ENCODE data around the gene KCNQ1OT1.

Gene KCNQ1OT1

GRCh38 chr11:2691355-2691761 is 8.4 kb downstream of the KCNQ1OT1 start:
- TF ChIP-seq CTCF (IDR thresholded peaks at IDR 0.05; ENCODE audit: extremely low read depth, insufficient read depth, missing control alignments), result no peak
- in situ Hi-C loops (cut with MboI; ENCODE audit: low pct_unique_long_range_greater_than_20kb, low sequenced_read_pairs, unreplicated experiment), result no loop called here
- DNase-seq (ENCODE audit: low spot score), result no peak

GRCh38 chr11:2690596-2691354 is 9.0 kb downstream of the KCNQ1OT1 start:
- in situ Hi-C loops (cut with MboI; ENCODE audit: low pct_unique_long_range_greater_than_20kb, low sequenced_read_pairs, unreplicated experiment), result no loop called here
- DNase-seq (ENCODE audit: low spot score), result no peak
- no peak for TF ChIP-seq CTCF (IDR thresholded peaks at IDR 0.05; ENCODE audit: extremely low read depth, insufficient read depth, missing control alignments)

- TF ChIP-seq CTCF (IDR thresholded peaks at IDR 0.05; ENCODE audit: extremely low read depth, insufficient read depth, missing control alignments), result no peak
- in situ Hi-C loops (cut with MboI; ENCODE audit: low pct_unique_long_range_greater_than_20kb, low sequenced_read_pairs, unreplicated experiment), result no loop called here
- no peak for DNase-seq (ENCODE audit: low spot score)
These were observed 9.9 kb downstream of the KCNQ1OT1 start for GRCh38 chr11:2689651-2690575.

- no peak for DNase-seq (ENCODE audit: low spot score)
- TF ChIP-seq CTCF (IDR thresholded peaks at IDR 0.05; ENCODE audit: extremely low read depth, insufficient read depth, missing control alignments), result no peak
- in situ Hi-C loops (cut with MboI; ENCODE audit: low pct_unique_long_range_greater_than_20kb, low sequenced_read_pairs, unreplicated experiment), result no loop called here
These were observed 11.2 kb downstream of the KCNQ1OT1 start for GRCh38 chr11:2688381-2689231.

DNA sequence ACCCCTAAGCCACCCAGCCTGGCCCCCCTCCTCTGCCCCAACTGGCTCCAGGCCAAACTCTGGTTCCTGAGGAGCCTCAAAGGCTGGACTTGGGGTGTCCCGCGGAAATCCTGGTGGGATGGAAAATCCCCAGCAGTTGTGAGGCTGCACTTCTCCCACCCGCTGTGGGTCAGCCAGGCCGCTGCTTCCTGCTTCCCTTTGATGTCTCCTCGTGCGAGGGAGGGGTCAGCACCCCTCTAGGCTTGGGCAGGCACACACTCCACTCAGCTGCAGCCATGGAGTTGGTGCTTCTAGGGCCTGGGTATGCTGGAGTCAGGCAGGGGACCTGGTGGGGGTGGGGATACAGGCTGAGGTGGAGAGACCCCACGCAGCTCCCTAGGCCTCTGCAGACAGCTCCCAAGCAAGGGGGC is 12.0 kb downstream of the KCNQ1OT1 start:
- no peak for TF ChIP-seq CTCF (IDR thresholded peaks at IDR 0.05; ENCODE audit: extremely low read depth, insufficient read depth, missing control alignments)
- in situ Hi-C loops (cut with MboI; ENCODE audit: low pct_unique_long_range_greater_than_20kb, low sequenced_read_pairs, unreplicated experiment), result no loop called here
- DNase-seq (ENCODE audit: low spot score), result no peak

DNA sequence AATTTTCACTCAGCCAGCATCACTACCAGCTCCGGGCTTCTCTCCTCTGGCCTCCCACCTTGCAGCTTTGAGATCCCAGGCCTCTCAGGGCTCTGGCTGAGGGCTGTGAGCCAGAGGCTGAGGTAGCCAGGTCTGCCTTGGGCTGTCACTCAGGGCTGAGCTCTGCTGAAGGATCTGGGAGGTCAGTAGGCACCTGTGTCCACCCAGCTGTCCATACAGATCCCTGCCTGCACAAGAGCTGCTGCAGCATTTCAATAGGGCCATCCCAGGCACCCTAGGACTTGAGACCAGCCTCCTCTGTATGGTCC is 12.6 kb downstream of the KCNQ1OT1 start:
- DNase-seq (ENCODE audit: low spot score), result no peak
- no peak for TF ChIP-seq CTCF (IDR thresholded peaks at IDR 0.05; ENCODE audit: extremely low read depth, insufficient read depth, missing control alignments)
- in situ Hi-C loops (cut with MboI; ENCODE audit: low pct_unique_long_range_greater_than_20kb, low sequenced_read_pairs, unreplicated experiment), result no loop called here

Data from GM13977 (cell line).